ENCODE results near the gene KCNK4. TPM values are rescaled to one million over a fixed set of nuclear protein-coding genes. Genes with fewer than 3 reads are reported as not detected.

KCNK4 gene
- total and polyA plus RNA-seq, 2 of the 13 experiments (the other 11 are each of a cell fraction or from before 2014, with no cell fraction given): not detected

DNA sequence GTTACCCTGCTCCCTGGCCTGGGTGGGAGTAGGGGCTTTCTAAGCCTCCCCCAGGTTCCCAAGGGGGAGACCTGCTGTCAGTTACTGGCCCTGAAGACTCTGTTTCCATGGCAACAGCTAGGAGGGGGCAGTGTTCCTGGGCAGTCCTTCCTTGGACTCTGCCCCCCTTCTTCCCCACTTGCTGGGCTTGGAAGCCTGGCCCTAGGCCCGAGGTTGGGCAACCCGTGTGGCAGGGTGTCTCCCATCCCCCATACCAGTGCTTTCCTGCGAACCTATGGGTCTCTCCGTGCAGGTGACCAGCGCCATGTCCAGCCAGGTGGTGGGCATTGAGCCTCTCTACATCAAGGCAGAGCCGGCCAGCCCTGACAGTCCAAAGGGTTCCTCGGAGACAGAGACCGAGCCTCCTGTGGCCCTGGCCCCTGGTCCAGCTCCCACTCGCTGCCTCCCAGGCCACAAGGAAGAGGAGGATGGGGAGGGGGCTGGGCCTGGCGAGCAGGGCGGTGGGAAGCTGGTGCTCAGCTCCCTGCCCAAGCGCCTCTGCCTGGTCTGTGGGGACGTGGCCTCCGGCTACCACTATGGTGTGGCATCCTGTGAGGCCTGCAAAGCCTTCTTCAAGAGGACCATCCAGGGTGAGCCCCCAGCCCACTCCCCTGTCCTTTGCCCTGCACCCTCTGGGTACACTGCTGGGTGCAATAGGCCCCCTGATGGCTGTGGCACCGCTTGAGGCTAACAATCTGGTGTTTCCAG is 15.9 kb downstream of the KCNK4 start (continued):
- no peak for TF ChIP-seq ZNF143 (CRISPR knock-in tag; IDR thresholded peaks at IDR 0.05)
- peak; percentile 23; the same call in 1 of the 2 replicates for TF ChIP-seq GATAD2A (CRISPR knock-in tag; IDR thresholded peaks at IDR 0.05)
- no peak for TF ChIP-seq ZNF646 (CRISPR knock-in tag; IDR thresholded peaks at IDR 0.05)
- TF ChIP-seq MED1 (CRISPR knock-in tag; IDR thresholded peaks at IDR 0.05): peak; percentile 62
- 0 out of 2 replicates have a peak, but pooled peaks have one; percentile 25 for TF ChIP-seq MXD1 (CRISPR knock-in tag; IDR thresholded peaks at IDR 0.05)
- TF ChIP-seq RAD21 (CRISPR knock-in tag; IDR thresholded peaks at IDR 0.05): no peak
- TF ChIP-seq DPF2 (CRISPR knock-in tag; IDR thresholded peaks at IDR 0.05; ENCODE audit: borderline replicate concordance, low read depth): 0 out of 2 replicates have a peak, but pooled peaks have one; percentile 54
- no peak for TF ChIP-seq ZNF564 (CRISPR knock-in tag; IDR thresholded peaks at IDR 0.05)
- TF ChIP-seq, protein P1, sequence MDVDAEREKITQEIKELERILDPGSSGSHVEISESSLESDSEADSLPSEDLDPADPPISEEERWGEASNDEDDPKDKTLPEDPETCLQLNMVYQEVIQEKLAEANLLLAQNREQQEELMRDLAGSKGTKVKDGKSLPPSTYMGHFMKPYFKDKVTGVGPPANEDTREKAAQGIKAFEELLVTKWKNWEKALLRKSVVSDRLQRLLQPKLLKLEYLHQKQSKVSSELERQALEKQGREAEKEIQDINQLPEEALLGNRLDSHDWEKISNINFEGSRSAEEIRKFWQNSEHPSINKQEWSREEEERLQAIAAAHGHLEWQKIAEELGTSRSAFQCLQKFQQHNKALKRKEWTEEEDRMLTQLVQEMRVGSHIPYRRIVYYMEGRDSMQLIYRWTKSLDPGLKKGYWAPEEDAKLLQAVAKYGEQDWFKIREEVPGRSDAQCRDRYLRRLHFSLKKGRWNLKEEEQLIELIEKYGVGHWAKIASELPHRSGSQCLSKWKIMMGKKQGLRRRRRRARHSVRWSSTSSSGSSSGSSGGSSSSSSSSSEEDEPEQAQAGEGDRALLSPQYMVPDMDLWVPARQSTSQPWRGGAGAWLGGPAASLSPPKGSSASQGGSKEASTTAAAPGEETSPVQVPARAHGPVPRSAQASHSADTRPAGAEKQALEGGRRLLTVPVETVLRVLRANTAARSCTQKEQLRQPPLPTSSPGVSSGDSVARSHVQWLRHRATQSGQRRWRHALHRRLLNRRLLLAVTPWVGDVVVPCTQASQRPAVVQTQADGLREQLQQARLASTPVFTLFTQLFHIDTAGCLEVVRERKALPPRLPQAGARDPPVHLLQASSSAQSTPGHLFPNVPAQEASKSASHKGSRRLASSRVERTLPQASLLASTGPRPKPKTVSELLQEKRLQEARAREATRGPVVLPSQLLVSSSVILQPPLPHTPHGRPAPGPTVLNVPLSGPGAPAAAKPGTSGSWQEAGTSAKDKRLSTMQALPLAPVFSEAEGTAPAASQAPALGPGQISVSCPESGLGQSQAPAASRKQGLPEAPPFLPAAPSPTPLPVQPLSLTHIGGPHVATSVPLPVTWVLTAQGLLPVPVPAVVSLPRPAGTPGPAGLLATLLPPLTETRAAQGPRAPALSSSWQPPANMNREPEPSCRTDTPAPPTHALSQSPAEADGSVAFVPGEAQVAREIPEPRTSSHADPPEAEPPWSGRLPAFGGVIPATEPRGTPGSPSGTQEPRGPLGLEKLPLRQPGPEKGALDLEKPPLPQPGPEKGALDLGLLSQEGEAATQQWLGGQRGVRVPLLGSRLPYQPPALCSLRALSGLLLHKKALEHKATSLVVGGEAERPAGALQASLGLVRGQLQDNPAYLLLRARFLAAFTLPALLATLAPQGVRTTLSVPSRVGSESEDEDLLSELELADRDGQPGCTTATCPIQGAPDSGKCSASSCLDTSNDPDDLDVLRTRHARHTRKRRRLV (CRISPR knock-in tag; IDR thresholded peaks at IDR 0.05): 0 out of 2 replicates have a peak, but pooled peaks have one; percentile 19
- peak; percentile 50; the same call in 1 of the 2 replicates for TF ChIP-seq ZNF280B (CRISPR knock-in tag; IDR thresholded peaks at IDR 0.05; ENCODE audit: borderline replicate concordance)

All from HepG2 (cell line).